ENCODE data around the gene SEL1L2. TPM values are rescaled to one million over a fixed set of nuclear protein-coding genes. Genes with fewer than 3 reads are reported as not detected.

Gene SEL1L2
- total and polyA plus RNA-seq, 10 donors = 0.22 TPM; not detected in 9

DNA sequence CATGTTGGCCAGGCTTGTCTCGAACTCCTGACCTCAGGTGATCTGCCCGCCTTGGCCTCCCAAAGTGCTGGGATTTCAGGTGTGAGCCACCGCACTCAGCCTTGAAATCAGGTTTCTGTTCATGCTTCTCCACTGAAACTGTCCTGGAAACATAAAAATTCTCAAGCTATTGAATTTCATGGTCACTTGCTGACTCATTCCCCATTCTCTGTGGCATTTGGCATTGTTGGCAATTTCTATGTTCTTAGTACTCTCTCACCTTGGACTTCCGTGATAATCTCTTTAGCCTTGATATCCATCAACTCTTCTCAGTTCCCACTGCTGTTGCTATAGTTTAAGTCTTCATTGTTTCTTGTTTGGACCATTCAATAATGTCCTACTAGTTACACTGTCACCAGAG, 6.2 kb downstream of the SEL1L2 start:
- H3K4me3 ChIP-seq = no peak overlapping the region
- intact Hi-C loops (cut with DNase I; ENCODE audit: low total_unique reads) = no loop called here
- DNase-seq = no peak
- no peaks in the 10 kb centered on the region for H3K4me1 ChIP-seq
- TF ChIP-seq POLR2AphosphoS5 (IDR thresholded peaks at IDR 0.05) = no peak
- TF ChIP-seq, protein P1, sequence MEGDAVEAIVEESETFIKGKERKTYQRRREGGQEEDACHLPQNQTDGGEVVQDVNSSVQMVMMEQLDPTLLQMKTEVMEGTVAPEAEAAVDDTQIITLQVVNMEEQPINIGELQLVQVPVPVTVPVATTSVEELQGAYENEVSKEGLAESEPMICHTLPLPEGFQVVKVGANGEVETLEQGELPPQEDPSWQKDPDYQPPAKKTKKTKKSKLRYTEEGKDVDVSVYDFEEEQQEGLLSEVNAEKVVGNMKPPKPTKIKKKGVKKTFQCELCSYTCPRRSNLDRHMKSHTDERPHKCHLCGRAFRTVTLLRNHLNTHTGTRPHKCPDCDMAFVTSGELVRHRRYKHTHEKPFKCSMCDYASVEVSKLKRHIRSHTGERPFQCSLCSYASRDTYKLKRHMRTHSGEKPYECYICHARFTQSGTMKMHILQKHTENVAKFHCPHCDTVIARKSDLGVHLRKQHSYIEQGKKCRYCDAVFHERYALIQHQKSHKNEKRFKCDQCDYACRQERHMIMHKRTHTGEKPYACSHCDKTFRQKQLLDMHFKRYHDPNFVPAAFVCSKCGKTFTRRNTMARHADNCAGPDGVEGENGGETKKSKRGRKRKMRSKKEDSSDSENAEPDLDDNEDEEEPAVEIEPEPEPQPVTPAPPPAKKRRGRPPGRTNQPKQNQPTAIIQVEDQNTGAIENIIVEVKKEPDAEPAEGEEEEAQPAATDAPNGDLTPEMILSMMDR (IDR thresholded peaks at IDR 0.05 in 8 of 11, conservative IDR thresholded peaks at IDR 0.05 in 3 of 11) = no peak
- no peak for TF ChIP-seq POLR2A (IDR thresholded peaks at IDR 0.05)
- WGBS, 5 donors = 53 to 94% (median 69%) methylated on average over 4 of the region's 4 CpGs
- H3K9me3 ChIP-seq = no peaks in the 10 kb centered on the region
- no peaks in the 10 kb centered on the region for H3K36me3 ChIP-seq
- H3K27me3 ChIP-seq (replicated peaks in 1 of 7) = no peaks in the 10 kb centered on the region
- no peak overlapping the region for H3K27ac ChIP-seq

DNA sequence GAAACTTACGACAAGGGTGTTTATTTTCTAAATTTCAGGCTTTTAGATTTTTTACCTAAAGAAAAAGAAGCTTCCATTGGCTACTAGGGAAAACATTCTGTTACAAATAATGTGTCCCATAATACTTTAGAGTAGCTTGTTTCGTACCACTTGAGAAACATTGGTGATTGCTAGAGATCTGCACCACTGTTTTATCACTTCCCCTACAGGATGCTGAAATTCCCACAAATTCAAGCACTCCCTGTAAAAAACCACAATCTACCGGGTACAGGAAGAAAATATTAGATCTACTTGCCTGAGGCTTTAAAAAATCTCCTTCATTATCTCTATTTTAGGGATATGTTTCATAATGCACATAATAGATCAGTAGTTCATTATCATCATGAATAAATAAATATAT, 29.9 kb downstream of the SEL1L2 start:
- Histone ChIP-seq H3K4me3 (no peak overlapping the region), H3K27me3 (replicated peaks in 1 of 7) (no peaks in the 10 kb centered on the region), H3K27ac (no peak overlapping the region), H3K36me3 (no peaks in the 10 kb centered on the region), H3K9me3 (no peaks in the 10 kb centered on the region), H3K4me1 (no peaks in the 10 kb centered on the region)
- intact Hi-C loops (cut with DNase I; ENCODE audit: low total_unique reads) = no loop called here
- no peak for DNase-seq
- TF ChIP-seq POLR2AphosphoS5 (IDR thresholded peaks at IDR 0.05) (no peak), POLR2A (IDR thresholded peaks at IDR 0.05) (no peak)
- TF ChIP-seq, protein P1 (IDR thresholded peaks at IDR 0.05 in 8 of 11, conservative IDR thresholded peaks at IDR 0.05 in 3 of 11) = no peak
- WGBS, 5 donors = 37 to 50% (median 45%) methylated on average over 3 of the region's 3 CpGs

DNA sequence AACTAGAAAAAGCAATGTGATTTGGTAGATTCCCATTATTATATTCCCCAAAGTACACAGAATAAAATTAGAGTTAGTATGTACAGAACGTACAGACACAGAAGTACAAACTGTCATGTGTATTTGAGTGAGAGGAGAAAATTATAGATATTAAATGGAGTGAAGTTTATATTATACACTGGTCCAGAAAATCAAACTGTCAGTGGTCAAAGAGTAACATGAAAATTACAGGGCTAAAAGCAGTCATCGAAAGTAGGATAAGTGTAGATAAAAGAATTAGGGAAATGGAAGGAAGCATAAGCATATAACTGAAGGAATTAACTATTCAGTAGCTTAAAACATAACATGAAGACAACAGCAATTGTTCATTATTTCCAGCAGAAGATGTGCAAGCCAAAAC, 30.3 kb downstream of the SEL1L2 start:
- Histone ChIP-seq H3K27ac (no peak overlapping the region), H3K4me1 (no peaks in the 10 kb centered on the region), H3K27me3 (replicated peaks in 1 of 7) (no peaks in the 10 kb centered on the region), H3K4me3 (no peak overlapping the region), H3K9me3 (no peaks in the 10 kb centered on the region), H3K36me3 (no peaks in the 10 kb centered on the region)
- 62 to 85% (median 75%) methylated on average over 2 of the region's 2 CpGs for WGBS, 5 donors
- TF ChIP-seq POLR2AphosphoS5 (IDR thresholded peaks at IDR 0.05) (no peak), POLR2A (IDR thresholded peaks at IDR 0.05) (no peak)
- TF ChIP-seq, protein P1 (IDR thresholded peaks at IDR 0.05 in 8 of 11, conservative IDR thresholded peaks at IDR 0.05 in 3 of 11) = no peak
- intact Hi-C loops (cut with DNase I; ENCODE audit: low total_unique reads) = no loop called here
- no peak for DNase-seq

DNA sequence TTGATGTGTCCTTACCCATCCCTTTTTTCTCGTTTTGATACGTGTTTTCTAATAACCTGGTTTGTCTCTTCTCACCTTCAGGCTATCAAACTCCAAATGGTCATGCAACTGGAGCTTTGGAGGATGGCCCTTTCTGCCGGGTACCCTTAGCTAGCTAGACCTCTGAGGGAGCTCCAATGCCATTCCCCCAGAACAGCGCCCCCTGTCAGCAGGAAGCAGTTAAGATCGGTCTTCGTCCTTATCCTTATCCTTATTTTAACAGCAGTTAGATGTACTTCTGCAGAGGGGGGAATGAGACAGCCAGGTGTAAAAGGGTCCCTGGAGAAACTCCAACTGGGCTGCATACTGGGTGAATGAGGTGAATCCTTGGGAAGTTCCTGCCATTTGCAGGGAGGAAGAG, 37.2 kb downstream of the SEL1L2 start:
- no peaks in the 10 kb centered on the region for H3K36me3 ChIP-seq
- TF ChIP-seq POLR2A (IDR thresholded peaks at IDR 0.05) (no peak), POLR2AphosphoS5 (IDR thresholded peaks at IDR 0.05) (no peak)
- TF ChIP-seq, protein P1 (IDR thresholded peaks at IDR 0.05 in 8 of 11, conservative IDR thresholded peaks at IDR 0.05 in 3 of 11) = no peak

More for the DNA sequence above, 37.2 kb downstream of the SEL1L2 start:
- Histone ChIP-seq H3K4me1 (no peaks in the 10 kb centered on the region), H3K27me3 (replicated peaks in 1 of 7) (no peaks in the 10 kb centered on the region), H3K4me3 (no peak overlapping the region), H3K9me3 (no peaks in the 10 kb centered on the region), H3K27ac (no peak overlapping the region)
- no peak for DNase-seq
- 63 to 72% (median 67%) methylated on average over 6 of the region's 6 CpGs for WGBS, 5 donors
- intact Hi-C loops (cut with DNase I; ENCODE audit: low total_unique reads) = no loop called here

Measured in spleen (tissue), 11 donors.